Progenitor cell of endocrine pancreas (in vitro differentiated cells): ENCODE measurements around the gene OSBP2. TPM values are rescaled to one million over a fixed set of nuclear protein-coding genes. Genes with fewer than 3 reads are reported as not detected.

Experiments
- DNase-seq: peaks from one replicate; pipeline ENCODE4 v3.0.0; 2021; ENCODE audit warnings: low spot score; ENCODE audit not compliant: unreplicated experiment
- H3K27ac Mint-ChIP-seq: 2 replicates; pipeline ENCODE4 v1.8.0; 2021; ENCODE audit warnings: mild to moderate bottlenecking, moderate library complexity, mixed read lengths
- H3K27me3 Mint-ChIP-seq: 2 replicates; pipeline ENCODE4 v1.8.0; 2021; ENCODE audit warnings: mixed read lengths
- H3K36me3 Mint-ChIP-seq: 2 replicates; pipeline ENCODE4 v1.8.0; 2022; ENCODE audit warnings: mixed read lengths; ENCODE audit not compliant: insufficient read depth
- H3K4me1 Mint-ChIP-seq: 2 replicates; pipeline ENCODE4 v1.8.0; 2021; ENCODE audit warnings: low read depth, mixed read lengths
- H3K4me3 Mint-ChIP-seq: 2 replicates; pipeline ENCODE4 v1.8.0; 2021; ENCODE audit warnings: low read depth, mild to moderate bottlenecking, moderate library complexity, mixed read lengths
- H3K9me3 Mint-ChIP-seq: 2 replicates; pipeline ENCODE4 v1.8.0; 2021; ENCODE audit warnings: low read depth, mixed read lengths
- total RNA-seq: library from RNA; stranded (reverse); gene quantifications from 2 replicates; pipeline ENCODE4 v1.2.1, GENCODE V29; 2021
- TF ChIP-seq, protein P1 (sequence below): fragments of 200-600 bp; sonication (generic); IDR thresholded peaks from one replicate; pipeline ENCODE4 v1.5.0; 2021; ENCODE audit warnings: antibody characterized with exemption, mild to moderate bottlenecking; ENCODE audit not compliant: unreplicated experiment

The OSBP2 gene
- total RNA-seq, 1 donor from 2014 or later, result 8.3 TPM

DNA sequence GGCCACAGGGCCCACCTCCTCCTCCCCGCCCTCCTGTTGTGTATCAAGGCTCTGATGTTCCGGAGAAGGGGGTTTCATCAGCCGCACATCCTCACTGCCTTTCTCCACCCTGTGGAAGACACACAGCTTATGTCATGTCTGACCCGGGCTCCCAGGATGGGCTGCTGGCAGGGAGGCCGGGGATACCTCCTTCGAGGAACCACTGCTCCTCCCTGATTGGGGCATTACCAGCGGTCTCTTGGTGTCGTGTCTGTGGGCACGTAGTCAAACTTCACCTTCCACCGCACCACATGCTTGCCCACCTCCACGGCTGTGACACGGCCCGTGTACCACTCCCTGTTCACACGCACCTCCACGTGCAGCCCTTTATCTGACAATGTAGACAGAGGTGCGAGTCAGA, 238.0 kb downstream of the OSBP2 start:
- no peak overlapping the region for H3K27ac Mint-ChIP-seq
- no peaks in the 10 kb centered on the region for H3K4me1 Mint-ChIP-seq
- no peaks in the 10 kb centered on the region for H3K9me3 Mint-ChIP-seq
- H3K27me3 Mint-ChIP-seq, result no peaks in the 10 kb centered on the region
- no peak overlapping the region for H3K4me3 Mint-ChIP-seq
- DNase-seq, result no peak
- peaks cover 34% of the 10 kb centered on the region for H3K36me3 Mint-ChIP-seq
- TF ChIP-seq, protein P1, sequence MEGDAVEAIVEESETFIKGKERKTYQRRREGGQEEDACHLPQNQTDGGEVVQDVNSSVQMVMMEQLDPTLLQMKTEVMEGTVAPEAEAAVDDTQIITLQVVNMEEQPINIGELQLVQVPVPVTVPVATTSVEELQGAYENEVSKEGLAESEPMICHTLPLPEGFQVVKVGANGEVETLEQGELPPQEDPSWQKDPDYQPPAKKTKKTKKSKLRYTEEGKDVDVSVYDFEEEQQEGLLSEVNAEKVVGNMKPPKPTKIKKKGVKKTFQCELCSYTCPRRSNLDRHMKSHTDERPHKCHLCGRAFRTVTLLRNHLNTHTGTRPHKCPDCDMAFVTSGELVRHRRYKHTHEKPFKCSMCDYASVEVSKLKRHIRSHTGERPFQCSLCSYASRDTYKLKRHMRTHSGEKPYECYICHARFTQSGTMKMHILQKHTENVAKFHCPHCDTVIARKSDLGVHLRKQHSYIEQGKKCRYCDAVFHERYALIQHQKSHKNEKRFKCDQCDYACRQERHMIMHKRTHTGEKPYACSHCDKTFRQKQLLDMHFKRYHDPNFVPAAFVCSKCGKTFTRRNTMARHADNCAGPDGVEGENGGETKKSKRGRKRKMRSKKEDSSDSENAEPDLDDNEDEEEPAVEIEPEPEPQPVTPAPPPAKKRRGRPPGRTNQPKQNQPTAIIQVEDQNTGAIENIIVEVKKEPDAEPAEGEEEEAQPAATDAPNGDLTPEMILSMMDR, result no peak

DNA sequence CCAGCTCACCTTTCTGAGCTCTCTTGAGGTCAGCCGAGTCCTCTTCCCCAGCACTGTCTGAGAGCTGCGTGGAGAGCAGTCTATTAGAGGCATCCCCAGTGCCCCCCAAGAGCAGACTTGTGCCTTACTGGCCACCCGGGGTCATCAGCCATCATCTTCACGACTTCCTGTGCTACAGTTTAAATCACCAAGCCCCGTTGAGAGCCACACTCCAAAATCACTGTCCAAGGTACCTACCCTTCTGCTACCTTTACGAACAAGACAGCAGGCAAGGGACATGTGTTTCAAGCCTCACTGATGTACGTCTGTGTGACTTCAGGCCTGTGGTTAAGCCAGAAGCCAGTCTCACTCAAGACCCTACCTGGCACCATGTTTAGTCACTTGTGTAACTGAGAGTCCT, 238.8 kb downstream of the OSBP2 start:
- Mint-ChIP-seq H3K4me1 (no peaks in the 10 kb centered on the region), H3K9me3 (no peaks in the 10 kb centered on the region), H3K27ac (no peak overlapping the region), H3K27me3 (no peaks in the 10 kb centered on the region), H3K36me3 (peaks cover 35% of the 10 kb centered on the region), H3K4me3 (no peak overlapping the region)
- DNase-seq, result no peak
- TF ChIP-seq, protein P1, result no peak

GRCh38 chr22:30934053-30934452, 239.4 kb downstream of the OSBP2 start:
- Mint-ChIP-seq H3K36me3 (peaks cover 39% of the 10 kb centered on the region), H3K27ac (no peak overlapping the region), H3K4me3 (no peak overlapping the region), H3K27me3 (no peaks in the 10 kb centered on the region), H3K9me3 (no peaks in the 10 kb centered on the region), H3K4me1 (no peaks in the 10 kb centered on the region)
- DNase-seq, result no peak
- TF ChIP-seq, protein P1, result no peak

- H3K27me3 Mint-ChIP-seq, result no peaks in the 10 kb centered on the region
- H3K27ac Mint-ChIP-seq, result peak overlapping the region; percentile 60
- TF ChIP-seq, protein P1, result no peak
- DNase-seq, result no peak
- H3K36me3 Mint-ChIP-seq, result peaks cover 33% of the 10 kb centered on the region
- no peaks in the 10 kb centered on the region for H3K4me1 Mint-ChIP-seq
- H3K9me3 Mint-ChIP-seq, result no peaks in the 10 kb centered on the region
- no peak overlapping the region for H3K4me3 Mint-ChIP-seq
Measured at GRCh38 chr22:30940685-30941362, 246.2 kb downstream of the OSBP2 start.

DNA sequence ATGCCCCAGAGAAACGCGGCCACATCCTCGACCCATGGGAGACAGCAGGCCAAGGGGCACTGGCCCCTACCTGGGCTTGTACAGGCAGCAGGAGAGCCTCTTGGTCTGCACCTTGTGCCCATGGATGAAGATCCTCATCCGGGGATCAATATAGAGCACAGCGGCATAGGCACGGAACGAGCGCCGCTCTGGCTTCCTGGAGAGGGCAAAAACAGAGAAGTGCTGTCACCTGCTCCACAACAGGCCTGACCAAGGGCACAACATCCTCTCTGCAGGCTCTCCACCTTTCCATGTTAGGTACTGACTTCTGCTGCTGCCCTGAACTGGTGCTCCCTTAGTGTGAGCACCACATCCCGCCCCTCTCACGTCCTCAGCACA, 246.7 kb downstream of the OSBP2 start:
- TF ChIP-seq, protein P1, result no peak
- Mint-ChIP-seq H3K36me3 (peaks cover 35% of the 10 kb centered on the region), H3K27me3 (no peaks in the 10 kb centered on the region), H3K9me3 (no peaks in the 10 kb centered on the region), H3K4me3 (no peak overlapping the region), H3K4me1 (no peaks in the 10 kb centered on the region), H3K27ac (no peak overlapping the region)
- no peak for DNase-seq
